ENCODE results near the gene TYMS.
"Not testable (repeated sequence)": the region's sequence is repeated elsewhere in the genome, so short reads cannot be mapped to it uniquely, and the experiment has no call there.

TYMS gene

DNA sequence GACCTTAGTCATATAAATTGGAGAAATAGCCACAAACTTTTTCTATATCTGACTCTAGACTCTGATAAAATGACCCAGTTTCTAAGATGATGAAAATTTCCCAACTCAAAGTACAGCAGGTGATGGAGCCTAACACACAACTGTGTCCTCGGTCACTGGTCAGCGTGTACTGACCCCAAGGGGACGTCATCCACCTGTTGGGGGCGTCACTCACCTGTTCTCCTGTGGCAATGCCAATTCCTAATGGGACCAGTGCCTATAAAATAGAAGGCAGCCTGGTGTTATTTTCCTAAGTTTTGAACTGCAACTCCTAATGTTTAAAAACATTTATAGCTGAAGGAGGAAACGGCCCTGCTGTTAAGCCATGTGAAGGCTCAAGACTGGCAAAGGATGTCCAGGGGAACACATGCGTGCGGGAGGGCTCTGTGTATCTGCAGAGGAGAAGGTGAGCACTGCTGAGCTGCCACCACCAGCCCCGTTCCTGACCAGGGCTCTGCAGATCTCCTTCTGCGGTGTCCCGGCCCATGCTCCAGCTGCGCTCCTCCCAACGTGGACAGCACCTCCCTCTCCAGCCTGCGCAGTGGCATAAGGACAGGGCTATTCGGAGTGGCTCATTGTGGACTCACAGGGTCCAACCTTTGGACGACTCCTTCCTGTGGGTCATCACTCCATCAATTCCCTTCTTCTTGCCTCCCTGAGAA is 21.2 kb downstream of the TYMS start:
- DNase-seq = no peak

DNA sequence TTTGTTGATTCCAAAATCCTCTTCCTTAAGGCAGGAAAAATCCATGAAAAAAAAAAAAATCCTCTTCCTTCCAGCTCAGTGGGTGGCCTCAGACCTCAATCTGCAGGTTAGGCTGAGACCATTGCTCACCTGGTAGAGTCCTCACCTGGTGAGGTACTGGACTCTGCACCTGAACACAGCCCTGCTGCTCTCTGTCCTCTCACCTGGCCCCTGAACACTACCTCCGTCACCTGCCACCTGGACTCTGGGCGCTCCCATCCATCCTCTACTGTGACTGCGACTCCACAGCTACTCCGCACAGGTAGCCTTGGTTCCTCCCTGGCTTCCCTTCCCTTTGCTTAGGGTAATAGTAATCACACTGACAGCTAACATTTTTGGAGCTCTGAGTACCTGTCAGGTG is 22.1 kb downstream of the TYMS start:
- DNase-seq = no peak

DNA sequence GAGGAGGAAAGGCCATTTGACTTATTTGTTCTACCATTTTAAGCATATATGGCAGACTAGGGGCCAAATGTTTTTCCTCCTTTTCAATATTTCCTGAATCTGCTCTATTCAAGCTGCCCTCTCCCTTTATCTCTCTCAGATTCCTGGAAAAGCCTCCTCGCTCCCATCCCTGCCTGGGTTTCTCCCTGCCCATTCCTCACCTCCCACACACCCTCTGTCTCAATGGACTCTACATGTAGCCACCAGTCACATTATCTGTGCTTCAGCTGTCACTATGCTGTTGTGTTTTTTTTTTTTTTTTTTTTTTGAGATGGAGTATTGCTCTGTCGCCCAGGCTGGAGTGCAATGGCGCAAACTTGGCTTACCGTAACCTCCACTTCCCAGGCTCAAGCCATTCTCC is 22.9 kb downstream of the TYMS start:
- no peak for DNase-seq

DNA sequence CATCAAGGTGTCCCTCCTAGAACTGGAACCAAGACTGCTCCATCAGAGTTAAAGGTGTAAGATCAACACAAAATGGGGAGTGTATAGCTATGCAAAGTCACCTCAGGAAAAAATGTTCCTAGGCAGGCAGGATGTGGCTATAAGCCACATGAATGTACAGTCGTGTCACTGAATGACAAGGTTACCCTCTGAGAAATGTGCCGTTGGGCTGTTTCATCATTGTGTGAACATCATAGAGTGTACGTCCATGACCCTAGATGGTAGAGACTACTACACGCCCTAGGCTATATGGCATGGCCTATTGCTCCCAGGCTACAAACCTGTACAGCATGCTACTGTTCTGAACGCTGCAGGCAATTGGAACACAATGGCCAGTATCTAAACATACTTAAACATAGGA is 24.5 kb downstream of the TYMS start:
- no peak for DNase-seq

DNA sequence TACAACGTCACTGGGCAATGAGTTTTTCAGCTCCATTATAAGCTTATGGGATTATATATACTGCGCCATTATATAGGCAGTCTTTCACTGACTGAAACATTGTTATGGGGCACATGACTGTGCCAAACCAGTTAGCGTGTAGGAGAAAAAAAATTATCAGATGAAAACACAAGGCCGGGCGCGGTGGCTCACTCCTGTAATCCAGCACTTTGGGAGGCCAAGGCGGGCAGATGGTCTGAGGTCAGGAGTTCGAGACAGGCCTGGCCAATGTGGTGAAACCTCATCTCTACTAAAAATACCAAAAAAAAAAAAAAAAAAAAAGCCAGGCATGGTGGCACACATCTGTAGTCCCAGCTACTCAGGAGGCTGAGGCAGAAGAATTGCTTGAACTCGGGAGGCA is 25.0 kb downstream of the TYMS start:
- DNase-seq = not testable (repeated sequence)

DNA sequence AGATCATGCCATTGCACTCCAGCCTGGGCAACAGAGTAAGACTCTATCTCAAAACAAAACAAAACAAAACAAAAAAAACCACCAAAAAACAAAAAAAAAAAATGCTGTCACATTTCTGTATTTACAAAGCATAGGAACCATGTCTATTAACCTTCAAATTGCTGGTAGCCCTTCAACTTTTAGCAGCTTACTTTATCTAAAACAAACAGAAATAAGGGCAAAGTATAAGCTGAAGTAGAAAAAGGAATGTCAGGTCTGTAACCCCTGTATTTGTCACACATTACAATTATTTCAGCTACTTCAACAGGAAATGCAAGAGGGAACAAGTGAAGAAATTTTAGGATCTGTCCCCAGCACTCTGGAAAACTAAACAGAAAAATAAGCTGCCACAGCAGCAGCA is 25.4 kb downstream of the TYMS start:
- DNase-seq = no peak

DNA sequence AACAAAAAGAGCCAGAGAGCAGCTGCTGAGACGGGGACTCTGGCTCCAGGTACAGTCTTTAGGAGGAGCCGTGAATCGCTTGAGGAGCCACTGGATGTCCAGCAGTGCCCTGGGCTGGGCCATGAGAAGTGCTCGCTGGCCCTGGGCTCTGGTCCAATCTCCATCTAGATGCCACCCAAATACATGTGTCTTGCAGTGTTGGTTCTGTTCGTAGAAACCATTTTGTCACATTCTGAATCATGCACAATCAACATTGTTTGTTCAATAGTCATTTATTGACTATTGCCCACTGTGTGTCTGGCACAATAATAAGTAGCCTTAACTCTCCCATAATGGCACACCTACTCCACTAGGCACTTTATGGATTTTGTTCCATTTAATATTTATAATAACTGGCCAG is 26.1 kb downstream of the TYMS start:
- DNase-seq = no peak

DNA sequence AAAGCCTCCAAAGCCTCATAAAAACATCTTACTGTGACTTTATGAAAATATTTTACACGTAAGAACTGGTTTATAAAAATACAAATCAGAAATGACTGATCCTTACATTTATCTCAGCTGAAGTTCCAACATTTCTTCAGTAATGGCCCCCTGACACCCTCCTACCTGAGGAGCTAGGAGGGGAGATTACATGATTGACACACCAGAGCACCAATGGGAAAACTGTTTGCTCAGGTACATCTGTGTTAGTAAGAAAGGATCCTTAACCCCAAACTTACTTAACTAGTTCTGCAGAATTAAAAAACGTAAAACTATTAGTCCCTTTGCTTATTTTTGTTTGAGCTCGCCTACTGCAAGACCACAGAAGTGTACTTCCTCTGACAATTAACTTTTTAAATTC is 28.0 kb downstream of the TYMS start:
- no peak for DNase-seq

DNA sequence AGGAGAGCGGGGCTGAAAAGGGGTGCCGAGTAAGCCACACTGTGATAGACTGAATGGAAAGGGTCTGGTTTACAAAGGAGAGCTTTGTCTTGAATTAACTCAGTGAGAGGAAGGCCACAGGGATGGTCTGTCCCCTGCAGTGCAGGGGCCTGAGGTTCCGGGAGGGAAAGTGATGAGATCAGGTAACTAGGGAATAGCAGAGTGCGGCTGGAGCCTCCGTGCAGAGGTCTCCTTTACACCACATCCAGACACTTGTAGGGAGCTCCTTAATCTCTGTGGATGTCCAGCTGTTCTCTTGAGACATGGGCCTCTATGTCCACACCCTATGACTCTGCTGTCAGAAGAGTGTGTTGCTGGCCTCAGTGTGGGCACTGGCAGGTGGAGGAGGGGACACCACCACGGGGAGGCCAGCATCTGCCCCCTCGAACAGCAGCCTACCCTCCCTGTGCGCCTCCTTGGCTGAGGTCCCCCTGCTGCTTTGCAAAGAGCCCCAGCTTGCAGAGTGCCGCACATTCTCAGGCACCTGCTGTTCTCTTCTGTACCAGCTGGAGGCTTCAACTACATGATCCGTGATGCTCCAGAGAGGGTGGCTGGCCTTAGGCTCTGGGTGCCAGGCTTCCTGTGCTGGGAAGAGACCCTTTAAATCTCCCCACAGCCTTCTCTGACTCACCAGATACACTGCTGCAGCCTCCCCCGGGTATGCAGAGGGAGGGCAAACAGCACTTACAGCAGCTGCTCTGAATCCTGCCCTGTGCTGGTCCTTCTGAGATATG is 29.1 kb downstream of the TYMS start:
- DNase-seq = no peak

DNA sequence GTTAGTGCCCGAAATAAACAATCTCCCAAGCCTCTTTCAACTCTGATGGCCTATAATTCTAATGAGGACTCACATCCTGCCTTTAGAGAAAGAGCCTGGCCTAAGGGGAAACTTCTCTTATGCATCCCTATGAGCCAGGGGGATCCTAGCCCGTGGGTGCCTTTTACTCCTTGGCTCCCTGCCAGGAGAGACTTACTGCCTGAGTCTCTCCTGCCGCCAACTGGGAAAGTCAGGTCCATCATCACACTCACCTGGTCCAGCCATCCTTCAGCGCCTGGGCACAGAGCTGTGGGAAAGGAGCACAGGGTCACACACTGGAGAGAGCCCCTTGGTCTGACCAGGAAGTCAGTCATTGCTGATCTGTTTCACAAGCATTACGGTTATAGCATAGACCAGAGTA is 30.9 kb downstream of the TYMS start:
- no peak for DNase-seq

DNA sequence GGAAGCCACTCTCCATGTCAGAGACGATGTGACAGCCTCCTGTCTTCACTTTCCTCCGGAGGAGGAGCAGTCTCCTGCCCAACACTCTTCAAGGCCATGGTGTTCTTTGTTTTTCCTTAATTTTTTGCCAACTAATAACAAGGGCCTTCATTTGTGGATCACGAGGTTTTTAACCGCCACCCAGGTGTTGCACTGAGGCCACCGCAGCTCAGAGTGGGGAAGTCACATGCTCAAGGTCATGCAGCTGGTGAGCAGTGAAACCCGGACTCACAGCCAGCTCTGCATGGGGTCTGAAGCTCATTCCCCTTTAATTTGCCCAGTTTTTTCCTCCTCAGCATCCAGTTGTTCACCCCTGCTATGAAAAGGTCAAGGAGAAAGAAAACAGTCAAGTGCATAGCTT is 35.4 kb downstream of the TYMS start:
- DNase-seq = no peak

DNA sequence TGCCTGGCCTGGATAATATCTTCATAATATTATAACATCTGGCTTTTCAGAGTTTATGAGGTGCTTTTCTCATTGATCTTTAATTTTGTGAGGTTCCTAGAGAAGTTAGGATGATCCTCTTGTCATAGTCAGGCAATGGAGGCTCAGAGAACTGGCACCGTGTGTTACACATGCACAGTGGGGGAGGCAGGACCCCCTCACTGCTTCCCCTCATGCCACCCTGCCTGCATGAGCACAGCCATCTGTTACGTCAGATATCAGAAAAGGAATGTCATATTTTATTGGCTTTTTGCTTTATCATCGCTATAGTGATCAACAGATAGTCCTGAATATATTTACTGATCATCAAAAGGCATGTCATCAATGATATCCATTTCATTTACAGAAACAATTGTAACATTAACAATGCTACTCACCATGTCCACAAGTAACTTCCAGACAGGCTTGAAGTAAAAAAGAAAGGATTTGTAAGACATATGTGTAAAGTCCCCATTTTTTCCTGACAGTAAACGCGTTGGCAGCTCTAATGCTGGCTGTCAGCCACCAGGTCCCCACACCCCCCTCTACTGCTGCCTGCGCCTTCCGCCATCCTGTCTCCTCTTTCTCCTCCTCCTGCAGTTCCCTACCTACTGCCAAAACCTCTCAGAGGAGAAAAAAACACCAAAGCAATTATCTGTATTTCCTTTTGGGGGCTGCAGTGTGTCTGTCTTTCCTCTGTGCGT is 36.2 kb downstream of the TYMS start:
- peak; percentile 40 for DNase-seq

DNA sequence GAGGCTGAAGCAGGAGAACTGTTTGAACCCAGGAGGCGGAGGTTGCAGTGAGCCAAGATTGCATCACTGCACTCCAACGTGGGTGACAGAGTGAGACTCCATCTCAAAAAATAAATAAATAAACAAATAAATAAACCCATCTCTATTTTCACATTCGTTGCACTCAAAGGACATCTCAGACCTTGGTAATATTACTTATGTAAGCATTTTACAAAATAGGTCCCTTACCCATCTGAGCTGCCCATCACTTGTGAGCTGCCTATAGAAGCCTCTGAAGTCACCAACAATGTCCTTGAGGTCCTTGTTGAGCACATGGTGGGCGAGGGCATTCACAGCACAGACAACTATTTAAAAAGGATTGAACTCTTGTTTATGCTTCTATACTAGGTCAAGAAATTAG is 39.6 kb downstream of the TYMS start:
- DNase-seq = no peak

DNA sequence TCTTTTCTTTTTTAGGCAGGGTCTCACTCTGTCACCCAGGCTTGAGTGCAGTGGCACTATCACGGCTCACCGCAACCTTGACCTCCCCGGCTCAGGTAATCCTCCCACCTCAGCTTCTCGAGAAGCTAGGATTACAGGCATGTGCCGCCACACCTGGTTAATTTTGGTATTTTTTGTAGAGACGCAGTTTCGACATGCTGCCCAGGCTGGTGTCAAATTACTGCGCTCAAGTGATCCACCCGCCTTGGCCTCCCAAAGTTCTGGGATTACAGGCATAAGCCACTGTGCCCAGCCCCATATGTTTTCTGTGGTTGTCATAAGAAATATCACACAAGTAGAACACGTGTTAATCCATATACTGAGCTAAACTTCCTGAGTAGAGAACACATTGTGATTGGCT is 40.3 kb downstream of the TYMS start:
- no peak for DNase-seq

DNA sequence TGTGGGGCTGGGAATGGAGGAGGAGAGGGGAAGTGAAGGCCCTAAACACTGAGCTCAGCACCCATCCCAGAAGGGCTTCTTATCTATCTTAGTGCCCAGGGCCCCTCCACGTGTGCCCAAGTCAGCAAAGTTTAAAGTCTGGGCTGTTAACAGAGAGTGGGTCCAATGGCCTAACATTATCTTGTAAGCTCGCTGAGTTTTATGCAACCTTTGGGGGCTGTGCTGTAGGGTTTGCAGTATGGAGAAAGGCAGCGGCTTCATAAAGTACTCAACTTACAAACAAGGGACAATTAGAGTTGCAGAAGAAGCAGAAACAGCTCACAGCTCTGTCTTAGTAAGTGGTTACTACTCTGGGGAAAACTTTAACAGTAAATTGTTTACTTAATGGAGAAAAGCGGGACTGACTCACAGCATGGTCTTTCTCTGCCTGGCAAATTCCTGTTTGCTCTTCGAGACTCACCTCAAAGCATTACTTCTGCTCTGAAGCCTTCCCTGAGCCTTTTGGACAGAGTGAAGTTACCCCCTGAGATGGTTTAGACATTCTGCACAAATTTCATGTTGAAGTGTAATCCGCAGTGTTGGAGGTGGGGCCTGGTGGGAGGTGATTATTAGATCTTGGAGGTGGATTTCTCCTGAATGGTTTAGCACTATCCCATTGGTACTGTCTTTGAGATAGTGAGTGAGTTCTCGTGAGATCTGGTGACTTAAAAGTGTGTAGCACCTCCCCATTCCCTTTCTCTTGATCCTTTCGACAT is 45.9 kb downstream of the TYMS start:
- DNase-seq = no peak

DNA sequence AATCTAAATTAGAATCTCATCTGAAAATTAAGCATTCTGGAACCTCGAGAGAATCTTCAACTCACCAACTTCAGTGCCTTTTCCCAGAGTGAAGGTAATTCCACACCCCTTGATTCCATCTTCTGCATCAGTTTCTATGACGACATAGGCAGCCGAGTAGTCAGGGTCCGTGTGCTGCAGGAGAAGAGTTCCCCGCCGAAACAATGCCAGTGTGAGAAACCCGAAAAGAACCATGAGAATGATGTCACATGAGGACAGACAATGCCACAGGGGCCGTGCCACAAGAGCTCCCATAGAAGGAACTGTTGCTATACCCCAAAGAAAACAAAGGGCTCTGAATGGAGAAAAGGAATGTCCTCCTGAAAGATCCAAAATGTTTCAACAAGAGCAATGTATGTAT is 49.0 kb downstream of the TYMS start:
- no peak for DNase-seq

DNA sequence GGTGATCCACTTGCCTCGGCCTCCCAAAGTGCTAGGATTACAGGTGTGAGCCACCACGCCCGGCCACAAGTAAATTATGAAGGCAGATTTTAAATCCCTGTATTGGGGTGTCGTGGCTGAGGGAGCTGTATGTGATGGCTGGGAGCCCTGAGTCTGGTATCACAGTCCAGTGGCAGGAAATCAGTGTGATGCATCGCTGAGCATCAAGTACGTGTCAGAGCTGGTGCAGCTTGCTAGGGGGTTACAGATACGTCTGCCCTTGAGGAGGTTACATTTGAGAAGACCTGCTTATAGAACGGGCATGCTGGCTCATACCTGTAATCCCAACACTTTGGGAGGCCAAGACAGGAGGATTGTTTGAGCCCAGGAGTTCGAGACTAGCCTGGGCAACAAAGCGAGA is 50.6 kb downstream of the TYMS start:
- no peak for DNase-seq

DNA sequence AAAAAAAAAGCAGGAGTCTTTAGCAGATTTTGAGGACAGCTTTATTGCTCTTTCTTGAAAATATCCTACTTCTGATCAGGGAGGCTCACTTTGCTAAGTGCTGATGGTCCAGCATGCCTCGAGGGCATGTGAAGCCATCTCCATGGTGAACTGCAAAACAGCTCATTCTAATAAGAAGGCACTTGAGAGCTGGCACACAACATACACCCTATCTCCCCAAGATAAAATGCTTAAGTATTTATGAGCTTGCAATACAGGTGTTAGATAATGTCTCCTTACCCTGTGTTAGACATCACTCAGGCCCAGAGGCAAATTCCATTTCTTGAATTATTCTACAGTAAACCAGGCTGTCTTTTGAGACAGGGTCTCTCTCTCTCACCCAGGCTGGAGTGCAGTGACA is 52.3 kb downstream of the TYMS start:
- no peak for DNase-seq

DNA sequence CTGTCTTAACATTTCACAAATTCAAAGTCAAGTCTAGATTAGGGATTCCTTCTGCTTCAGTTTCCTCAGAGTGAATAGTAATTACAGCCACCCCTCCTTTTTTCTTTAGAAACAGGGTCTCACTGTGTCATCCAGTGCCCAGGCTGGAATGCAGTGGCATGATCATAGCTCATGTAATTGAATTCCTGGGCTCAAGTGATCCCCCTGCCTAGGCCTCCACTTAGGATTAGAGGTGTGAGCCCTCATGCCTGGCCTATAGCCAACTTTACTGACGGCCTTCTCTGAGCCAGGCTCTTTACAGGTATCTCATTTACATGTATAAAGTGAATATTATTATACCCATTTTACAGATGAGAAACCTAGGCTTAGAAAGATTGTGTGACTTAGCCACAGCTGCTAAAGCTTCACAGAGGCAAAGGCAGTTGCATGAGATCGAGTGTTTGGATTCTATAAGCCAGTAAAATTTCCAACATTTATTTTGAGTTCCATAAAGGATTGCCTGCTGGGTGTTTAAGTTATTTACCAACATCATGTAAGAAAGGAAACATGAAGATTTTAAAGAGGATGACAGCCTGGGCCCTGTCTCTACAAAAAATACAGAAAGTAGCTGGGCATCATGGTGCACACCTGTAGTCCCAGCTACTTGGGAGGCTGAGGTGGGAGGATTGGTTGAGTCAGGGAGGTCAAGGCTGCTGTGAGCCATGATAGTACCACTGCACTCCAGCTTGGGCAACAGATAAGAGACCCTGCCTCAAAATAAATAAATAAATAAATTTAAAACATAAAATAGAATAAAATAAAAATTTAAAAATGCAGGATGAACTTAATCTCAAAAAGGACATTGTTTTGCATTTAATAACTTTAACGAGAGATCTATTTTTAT is 53.2 kb downstream of the TYMS start:
- no peak for DNase-seq

DNA sequence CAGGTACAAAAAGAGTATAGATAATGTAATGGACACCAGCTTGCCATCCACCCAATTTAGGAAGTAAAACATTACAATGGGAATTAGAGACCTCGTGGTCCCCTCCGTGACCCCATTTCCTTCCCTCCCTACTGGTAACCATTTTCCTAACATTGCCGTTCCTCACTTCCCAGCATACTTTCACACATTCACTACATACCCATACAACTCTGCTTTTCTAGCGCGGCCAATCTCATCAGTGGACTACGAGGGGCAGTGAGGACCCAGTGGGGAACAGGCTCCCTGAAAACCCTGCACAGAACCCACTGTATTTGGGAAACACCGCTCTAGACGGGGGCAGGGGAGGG is 53.8 kb downstream of the TYMS start:
- DNase-seq = no peak

DNA sequence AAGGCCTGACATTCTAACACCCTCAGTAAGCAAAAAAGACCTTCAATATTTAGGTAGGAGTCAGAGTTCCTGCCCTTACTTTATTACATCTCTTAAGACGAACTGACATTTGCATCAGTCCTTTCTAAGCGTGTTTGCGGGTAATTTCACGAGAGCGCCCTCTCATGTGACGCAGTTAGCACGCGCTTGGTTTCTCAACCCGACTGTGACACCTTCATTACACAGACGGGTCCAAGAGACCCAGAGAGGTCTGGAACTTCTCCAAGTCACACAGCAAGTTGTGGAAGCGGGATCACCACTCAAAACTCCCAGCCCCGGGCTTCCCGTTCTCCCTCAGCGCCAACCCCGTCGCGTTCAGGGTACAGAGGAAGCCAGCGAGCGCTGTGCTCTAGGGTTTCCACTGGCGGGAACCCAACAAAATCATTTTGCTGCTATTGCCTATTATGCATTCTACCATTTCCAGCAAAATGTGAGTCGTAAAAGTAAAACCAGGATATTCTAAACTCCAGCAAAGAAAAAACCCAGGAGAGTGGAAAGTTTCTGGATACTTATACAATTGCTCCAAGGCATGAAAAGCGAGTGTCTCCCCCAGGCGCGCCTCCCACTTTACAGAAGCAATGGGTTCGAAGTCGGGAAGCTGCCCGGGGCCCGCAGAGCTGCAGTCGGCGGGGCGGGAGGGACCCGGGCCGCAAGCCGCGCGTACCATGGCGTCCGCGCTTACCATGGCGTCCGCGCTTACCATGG is 54.4 kb downstream of the TYMS start:
- peak; percentile 76 for DNase-seq

Measured in right hindlimb (tissue), 1 donor.